Measurements from ENCODE around the gene MAPKAP1.

MAPKAP1 gene

DNA sequence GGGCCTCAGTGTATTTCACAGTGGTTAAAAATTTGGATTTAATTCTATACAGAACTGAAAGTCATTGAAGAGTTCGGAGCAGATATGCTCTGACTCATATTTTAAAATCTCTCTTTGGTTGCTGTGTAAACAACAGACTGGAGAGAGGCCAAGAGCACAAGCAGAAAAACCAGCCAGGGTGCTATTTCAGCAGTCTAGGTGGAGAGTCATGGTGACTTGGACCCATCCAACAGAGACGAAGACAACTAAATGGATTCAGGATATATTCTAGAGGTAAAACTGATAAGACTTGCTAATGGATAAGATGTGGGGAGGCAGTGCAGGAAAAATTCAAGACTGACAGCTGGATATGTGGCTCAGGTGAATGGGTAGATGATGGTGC is 168.9 kb downstream of the MAPKAP1 start:
- in situ Hi-C loops (cut with MboI; ENCODE audit: low sequenced_read_pairs, unreplicated experiment) = no loop called here
- no peak for DNase-seq (ENCODE audit: low spot score)
- TF ChIP-seq, protein P1, sequence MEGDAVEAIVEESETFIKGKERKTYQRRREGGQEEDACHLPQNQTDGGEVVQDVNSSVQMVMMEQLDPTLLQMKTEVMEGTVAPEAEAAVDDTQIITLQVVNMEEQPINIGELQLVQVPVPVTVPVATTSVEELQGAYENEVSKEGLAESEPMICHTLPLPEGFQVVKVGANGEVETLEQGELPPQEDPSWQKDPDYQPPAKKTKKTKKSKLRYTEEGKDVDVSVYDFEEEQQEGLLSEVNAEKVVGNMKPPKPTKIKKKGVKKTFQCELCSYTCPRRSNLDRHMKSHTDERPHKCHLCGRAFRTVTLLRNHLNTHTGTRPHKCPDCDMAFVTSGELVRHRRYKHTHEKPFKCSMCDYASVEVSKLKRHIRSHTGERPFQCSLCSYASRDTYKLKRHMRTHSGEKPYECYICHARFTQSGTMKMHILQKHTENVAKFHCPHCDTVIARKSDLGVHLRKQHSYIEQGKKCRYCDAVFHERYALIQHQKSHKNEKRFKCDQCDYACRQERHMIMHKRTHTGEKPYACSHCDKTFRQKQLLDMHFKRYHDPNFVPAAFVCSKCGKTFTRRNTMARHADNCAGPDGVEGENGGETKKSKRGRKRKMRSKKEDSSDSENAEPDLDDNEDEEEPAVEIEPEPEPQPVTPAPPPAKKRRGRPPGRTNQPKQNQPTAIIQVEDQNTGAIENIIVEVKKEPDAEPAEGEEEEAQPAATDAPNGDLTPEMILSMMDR (IDR thresholded peaks at IDR 0.05; ENCODE audit: borderline replicate concordance, control extremely low read depth, extremely low read depth, insufficient read depth, missing control alignments) = no peak

DNA sequence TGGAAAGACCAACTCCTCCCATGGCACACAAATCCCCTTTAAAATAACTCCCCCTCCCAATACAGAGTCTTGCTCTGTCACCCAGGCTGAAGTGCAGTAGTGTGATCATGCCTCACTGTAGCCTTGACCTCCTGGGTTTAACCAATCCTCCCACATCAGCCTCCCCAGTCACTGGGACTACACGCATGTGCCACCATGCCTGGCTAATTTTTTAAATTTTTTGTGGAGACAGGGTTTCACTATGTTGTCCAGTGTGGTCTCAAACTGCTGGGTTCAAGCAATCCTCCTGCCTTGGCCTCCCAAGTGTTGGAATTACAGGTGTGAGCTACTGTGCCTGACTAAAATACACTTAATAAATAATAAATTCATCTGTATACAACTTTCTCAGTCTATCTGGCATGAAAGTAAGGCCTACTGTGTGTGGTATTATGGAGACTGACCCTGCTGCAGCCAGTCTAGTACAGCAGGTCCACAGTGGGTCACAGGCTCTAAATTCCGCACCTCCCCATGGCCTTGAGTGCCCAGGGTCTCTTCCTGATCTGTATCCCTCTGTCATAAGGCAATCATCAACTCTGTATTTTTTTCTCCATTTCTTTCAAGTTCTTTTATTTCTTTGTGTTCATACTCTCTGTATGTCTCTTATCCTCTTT is 169.4 kb downstream of the MAPKAP1 start:
- TF ChIP-seq, protein P1 (IDR thresholded peaks at IDR 0.05; ENCODE audit: borderline replicate concordance, control extremely low read depth, extremely low read depth, insufficient read depth, missing control alignments) = no peak

GRCh38 chr9:125536776-125537175 is 170.2 kb downstream of the MAPKAP1 start:
- DNase-seq (ENCODE audit: low spot score) = no peak
- TF ChIP-seq, protein P1 (IDR thresholded peaks at IDR 0.05; ENCODE audit: borderline replicate concordance, control extremely low read depth, extremely low read depth, insufficient read depth, missing control alignments) = no peak
- in situ Hi-C loops (cut with MboI; ENCODE audit: low sequenced_read_pairs, unreplicated experiment) = no loop called here

More for the DNA sequence above, 169.4 kb downstream of the MAPKAP1 start:
- in situ Hi-C loops (cut with MboI; ENCODE audit: low sequenced_read_pairs, unreplicated experiment) = no loop called here
- DNase-seq (ENCODE audit: low spot score) = no peak

DNA sequence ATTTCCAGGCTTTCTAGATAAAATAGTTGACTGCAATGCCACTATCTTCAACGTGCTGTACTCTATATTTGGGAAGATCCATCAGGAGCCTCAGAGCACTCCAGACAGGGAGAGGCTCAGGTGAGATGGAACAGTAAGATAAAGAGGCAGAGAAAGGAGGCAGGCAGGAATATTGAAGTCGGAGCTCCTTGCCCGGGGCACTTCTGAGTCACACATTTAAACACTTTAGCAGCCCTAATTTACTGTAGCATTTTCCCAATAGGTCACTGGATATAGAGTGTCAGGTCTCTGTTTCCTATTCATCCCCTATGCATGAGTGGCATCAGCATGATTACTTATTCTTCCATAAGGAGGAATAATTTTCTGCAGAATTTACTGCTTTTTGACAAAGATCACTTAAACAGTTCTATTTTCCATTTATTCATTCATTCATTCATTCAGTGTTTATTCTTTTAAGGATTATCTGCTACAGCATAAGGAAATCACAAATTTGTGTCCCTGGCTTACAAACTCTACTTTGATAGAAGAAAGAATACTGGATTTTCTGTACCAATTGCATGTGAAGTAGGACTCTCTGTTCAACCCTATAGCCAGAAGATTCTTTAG is 170.7 kb downstream of the MAPKAP1 start:
- no peak for DNase-seq (ENCODE audit: low spot score)
- in situ Hi-C loops (cut with MboI; ENCODE audit: low sequenced_read_pairs, unreplicated experiment) = no loop called here
- TF ChIP-seq, protein P1 (IDR thresholded peaks at IDR 0.05; ENCODE audit: borderline replicate concordance, control extremely low read depth, extremely low read depth, insufficient read depth, missing control alignments) = no peak

DNA sequence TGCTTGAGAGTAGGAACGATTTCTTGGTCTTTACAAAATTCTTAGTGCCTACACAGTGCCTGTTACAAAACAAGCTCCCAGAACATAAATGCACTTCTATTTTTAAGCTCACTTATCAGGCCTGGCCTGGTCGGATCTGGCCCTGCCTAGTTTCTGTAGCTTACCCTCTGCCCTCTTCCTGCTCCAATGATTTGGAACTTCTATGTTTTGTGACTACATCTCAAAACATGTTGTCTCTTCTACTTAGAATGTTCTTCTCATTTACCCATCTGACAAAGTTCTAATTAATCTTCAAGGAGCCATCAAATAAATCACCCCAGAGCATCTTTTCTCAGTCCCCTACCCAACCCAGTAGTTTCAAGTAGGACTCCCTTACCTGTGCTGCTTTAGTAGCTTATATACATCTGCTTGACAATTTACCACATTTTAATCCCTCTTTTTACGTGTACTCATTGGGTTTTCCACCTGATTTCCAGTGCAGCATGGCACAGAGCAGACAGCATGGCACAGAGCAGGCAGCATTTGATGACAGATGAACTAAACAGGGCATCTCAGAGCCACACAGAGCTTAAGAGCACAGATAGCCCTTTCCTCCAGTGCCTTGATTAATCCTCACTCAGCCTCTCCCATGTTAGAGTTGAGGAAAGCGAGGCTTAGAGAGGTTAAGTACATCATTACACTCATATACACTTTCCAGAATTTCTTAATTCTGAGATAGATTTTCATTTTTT is 171.9 kb downstream of the MAPKAP1 start:
- no peak for DNase-seq (ENCODE audit: low spot score)
- TF ChIP-seq, protein P1 (IDR thresholded peaks at IDR 0.05; ENCODE audit: borderline replicate concordance, control extremely low read depth, extremely low read depth, insufficient read depth, missing control alignments) = no peak
- in situ Hi-C loops (cut with MboI; ENCODE audit: low sequenced_read_pairs, unreplicated experiment) = no loop called here

GRCh38 chr9:125532812-125533594 is 174.0 kb downstream of the MAPKAP1 start:
- TF ChIP-seq, protein P1 (IDR thresholded peaks at IDR 0.05; ENCODE audit: borderline replicate concordance, control extremely low read depth, extremely low read depth, insufficient read depth, missing control alignments) = no peak
- DNase-seq (ENCODE audit: low spot score) = no peak
- in situ Hi-C loops (cut with MboI; ENCODE audit: low sequenced_read_pairs, unreplicated experiment) = no loop called here
